ENCODE data around the gene BST1.

- no peak for TF ChIP-seq REST (IDR thresholded peaks at IDR 0.05; ENCODE audit: insufficient read depth in 1 of 2, low read depth in 2 of 2, low read length in 2 of 2)
- TF ChIP-seq TAF1 (IDR thresholded peaks at IDR 0.05; ENCODE audit: borderline replicate concordance, insufficient read depth, low read length) = no peak
Measured at GRCh38 chr4:15716115-15716514, 13.2 kb downstream of the BST1 start.

Data from PFSK-1 (cell line).